Measurements from ENCODE around the gene TNFAIP2.
"Not testable (repeated sequence)": the region's sequence is repeated elsewhere in the genome, so short reads cannot be mapped to it uniquely, and the experiment has no call there.

- not testable (repeated sequence) for TF ChIP-seq POLR2A, CTCF (IDR thresholded peaks at IDR 0.05)
Observed at GRCh38 chr14:103176176-103176575, 52.9 kb downstream of the TNFAIP2 start.

Data from breast epithelium (tissue), 3 donors.